ENCODE measurements around the gene PTPRG.

The PTPRG gene

DNA sequence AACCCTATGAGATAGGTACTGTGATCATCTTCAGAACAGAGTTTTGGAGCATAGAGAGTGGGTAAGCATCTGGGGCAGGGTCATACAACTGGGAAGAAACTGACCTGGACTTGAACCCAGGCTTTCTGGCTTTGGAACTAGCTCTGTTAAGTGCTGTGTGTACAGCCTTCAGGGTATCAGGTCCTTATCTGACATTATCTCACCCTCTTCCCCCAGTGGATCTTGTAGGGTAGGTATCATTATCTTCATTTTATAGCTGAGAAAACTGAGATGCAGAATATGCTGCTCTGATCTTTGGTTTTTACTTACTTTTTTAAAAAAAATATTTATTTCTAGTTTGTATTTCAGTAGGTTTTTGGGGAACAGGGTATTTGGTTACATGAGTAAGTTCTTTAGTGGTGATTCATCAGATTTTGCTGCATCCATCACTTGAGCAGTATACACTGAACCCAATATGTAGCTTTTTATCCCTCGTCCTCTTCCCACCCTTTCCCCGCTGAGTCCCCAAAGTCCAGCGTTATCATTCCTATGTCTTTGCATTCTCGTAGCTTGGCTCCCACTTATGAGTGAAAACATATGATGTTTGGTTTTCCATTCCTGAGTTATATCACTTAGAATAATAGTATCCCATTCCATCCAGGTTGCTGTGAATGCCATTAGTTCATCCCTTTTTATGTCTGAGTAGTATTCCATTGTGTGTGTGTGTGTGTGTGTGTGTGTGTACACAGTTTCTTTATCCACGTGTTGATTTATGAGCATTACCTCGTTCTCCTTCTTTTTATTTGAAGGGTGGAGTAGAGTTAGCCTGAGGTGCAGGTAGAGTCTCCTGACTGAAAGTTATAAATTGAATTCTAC lies 271.2 kb downstream of the PTPRG start:
- DNase-seq, result no peak

DNA sequence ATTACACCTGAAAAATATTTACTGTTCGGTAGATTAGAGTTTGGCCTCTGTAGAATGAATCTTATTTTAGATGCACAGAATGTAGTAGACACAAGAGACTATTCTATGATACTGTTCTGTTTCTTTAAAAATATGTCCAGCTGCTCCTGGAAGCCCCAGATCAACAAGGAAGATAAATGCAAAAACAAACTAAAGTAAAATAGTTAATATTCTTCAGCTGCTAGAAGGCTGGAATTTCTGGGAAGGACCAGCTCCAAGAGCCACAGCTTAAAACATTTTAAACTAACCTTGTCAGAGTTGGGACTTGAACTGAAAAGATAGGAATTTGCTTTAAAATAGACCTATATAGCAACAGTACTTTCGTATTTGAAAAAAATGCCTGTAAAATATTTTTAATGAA lies 277.9 kb downstream of the PTPRG start:
- no peak for DNase-seq

DNA sequence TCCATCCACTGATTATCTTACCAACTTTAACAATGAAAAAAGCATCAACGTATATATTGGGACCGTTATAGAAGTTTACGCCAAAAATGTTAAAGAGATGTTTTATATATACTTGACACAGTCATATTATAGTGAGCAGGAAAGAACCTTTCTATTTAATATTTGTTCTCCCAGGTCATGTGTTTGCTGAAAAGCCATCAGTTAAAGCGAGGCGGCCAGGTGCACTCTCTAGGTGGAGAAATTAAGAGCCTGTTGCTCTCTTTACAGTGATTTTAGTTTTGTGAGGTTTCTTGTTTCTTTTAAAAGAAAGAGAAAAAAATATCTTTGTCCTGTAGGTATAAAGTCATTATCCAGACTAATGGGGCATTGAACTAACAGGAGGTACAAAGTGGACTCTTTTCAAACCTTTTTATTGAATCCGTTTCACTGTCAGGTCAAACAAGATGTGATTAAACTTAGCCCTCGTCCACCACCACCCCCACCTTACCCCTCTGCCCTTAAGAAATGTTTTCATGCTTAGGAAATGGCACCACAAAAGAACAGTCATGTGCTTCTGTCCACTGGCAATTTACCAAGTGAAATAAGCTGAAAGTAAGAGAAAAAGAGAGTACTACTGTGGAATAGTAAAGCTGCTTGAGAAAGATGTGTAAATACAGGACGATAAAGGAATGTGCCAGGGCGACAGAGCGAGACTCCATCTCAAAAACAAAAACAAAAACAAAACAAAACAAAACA lies 279.9 kb downstream of the PTPRG start:
- DNase-seq, result no peak

DNA sequence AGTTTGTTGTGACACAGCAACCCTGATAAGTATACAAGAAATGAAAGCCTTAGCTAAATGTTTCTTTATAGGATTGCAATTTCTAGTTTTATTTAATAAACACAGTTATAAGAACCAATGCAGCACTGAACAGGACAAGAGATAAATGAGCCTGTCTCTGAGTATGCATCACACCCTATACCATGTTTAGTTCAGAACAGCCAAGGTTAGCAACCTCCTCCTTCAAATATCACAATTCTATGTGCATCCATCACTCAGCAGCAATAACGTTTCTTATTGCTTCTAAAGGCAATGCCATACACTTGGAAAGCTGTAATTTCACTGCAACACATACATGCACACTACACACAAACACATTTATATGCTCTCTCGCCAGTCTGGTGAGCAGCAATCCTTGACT lies 280.6 kb downstream of the PTPRG start:
- DNase-seq, result no peak

DNA sequence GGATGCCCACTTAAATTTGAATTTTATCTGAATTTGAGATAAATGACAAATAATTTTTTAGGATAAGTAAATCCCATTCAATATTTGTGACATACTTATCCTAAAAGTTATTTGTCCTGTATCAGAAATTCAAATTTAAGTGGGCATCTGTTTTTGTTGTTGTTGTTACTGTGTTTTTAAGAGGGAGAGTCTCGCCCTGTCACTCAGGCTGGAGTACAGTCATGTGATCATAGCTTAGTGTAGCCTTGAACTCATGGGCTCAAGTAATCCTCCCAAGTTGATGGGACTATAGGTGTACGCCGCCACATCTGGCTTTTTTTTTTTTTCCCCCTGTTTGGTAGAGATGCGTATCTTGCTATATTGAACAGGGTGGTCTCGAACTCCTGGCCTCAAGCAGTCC lies 283.0 kb downstream of the PTPRG start:
- no peak for DNase-seq

DNA sequence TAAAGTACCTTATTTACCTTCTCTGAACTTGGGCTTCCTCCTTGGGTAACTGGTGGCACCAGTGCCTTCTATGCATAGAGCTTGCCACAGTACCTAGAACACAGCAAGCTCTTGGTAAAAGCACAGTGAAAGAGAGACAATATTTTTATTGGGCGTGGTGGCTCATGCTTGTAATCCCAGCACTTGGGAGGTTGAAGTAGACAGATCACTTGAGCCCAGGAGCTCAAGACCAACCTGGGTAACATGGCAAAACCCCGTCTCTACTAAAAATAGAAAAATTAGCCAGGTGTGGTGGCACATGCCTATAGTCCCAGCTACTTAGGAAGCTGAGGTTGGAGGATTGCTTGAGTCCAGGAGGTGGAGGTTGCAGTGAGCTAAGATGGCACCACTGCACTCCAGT lies 285.1 kb downstream of the PTPRG start:
- DNase-seq, result no peak

DNA sequence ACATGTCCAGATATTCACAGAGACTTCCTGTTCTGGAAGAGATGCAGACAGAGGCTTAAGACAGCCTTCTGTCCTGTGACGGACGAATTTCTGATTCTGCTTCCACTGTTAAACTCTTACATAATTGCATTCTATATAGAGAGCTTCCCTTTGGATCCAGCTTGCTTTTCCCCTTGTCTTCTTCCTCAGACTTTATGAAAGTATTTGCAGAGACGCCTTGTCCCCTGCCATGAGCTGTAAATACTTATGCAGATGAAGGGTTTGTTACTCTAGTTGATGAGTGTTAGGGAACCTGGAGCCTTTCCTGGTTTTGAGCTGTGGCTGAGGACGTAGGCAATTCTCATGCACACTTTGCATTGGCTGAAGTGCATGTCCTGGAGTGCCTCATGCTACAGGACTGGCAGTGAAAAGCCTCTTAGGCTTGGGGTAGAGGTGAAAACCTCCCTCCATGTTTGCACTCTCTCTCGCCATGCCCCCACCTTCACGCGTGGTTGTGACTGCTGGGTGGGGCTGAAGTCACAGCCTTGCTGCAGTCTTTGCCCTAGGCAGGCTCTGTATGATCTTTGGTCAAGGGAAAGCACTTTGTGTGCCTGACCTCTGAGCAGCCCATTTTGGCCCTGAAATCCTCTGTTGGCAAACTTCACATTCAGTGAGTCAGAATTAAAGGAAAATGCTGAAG lies 286.6 kb downstream of the PTPRG start:
- peak; percentile 78 for DNase-seq

DNA sequence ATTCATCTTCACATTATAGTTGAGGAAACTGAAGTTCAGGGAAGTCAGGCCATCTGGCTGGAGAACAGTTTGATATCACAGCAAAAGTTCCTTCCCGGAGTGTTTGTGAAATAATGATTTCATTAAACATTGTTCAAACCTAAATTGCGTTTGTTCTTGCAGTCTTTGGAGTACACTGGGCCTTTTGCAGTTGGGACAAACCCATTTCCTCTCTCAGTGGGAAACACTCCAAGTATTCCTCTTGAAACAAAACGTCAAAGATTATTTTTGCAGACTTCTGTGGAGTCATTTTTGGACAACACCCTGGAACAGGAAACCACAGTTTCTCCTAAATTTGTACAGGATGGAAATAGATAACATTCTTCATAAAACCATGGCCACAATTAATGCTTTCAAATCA lies 287.5 kb downstream of the PTPRG start:
- DNase-seq, result peak; percentile 57

DNA sequence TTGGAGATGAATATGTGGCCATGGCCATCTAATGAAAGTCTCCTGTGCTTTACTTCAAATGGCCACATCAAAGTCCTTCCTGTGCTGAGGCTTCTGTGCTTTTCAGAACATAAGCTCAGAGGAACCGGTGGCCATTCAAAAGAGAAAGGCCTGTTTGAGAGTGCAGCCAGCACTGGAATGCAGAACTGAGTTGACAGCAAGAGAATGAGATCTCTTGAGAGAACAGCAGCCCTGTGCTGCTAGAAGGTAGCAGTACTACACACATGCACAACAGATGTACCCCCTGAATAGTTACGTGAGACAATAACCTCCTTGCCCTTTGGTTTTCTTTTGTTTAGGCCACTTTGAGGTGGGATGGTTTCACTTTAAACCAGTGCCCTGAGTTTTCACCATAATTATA lies 292.5 kb downstream of the PTPRG start:
- DNase-seq, result no peak

DNA sequence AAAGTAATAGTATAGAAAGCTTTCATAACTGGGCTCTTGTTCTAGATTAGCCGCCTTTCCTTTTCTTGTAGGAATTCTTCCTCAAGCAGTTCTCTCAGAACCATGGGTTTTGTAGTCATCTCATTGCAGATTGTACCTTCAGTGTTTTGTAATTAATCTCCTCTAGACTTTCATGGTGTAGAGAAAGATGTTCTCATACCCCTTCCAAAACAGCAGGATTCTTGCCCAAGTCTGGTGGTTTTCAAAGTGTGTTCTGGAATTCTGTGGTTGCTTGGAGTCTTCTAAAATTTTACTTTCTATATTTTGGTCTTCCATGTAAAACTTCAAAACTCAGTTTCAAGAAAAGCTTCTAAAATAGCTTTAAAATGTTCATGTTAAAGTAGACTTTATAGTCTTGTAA lies 293.8 kb downstream of the PTPRG start:
- no peak for DNase-seq

DNA sequence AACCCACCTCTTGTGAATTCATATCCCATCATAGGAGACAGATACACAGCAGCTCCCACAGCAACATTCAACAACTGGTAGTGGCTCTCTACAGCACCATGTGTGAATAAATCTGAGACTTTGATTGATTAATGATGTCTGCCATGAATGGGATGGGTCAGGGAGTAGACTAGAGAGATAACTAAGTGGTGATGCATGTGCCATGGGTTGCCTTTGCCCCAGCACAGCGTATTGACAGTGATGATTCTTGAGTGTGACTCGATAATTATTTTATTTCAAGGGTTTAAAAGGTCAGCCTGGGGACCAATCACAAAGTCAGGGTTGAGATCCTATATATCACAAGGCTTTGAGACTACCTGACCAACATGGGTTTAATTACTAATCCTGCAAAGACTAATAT lies 295.9 kb downstream of the PTPRG start:
- DNase-seq, result no peak

DNA sequence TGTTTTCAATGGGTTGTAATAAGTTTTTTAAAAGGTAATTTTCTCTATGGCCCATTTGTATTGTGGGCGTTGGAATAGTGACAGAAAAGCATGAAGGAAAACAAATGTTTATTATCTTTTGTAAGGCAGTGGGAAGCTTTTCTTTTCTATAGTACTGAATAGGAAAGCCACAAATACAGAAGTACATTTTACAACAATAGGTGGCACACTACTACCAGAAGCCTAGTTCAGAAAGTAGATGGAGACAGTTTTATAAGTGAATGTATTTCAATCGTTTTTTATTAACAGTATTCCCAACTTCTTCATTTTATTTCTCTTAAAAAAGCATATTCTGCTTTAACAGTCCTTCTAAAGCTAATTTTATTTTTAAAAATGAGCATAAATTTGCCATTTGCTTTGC lies 296.7 kb downstream of the PTPRG start:
- no peak for DNase-seq

DNA sequence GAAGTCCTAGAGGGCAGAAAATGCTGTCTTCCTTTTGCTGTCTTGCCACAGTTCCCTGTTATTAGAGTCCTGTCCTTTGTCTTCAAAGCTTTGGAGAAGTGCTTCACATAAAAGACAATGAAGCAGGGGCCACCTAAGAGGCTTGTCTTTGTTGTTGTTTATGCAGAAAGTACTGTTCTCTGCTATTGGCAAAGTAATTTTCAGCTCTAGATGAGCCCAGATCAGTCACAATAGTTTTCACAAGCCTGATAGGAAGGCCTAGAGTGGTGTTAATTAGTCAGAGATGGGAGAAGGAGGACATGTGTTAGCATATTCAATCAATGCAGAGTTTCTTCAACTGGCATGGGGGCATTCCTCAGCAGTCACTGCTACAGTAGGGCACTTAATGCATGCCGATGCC lies 300.0 kb downstream of the PTPRG start:
- no peak for DNase-seq

DNA sequence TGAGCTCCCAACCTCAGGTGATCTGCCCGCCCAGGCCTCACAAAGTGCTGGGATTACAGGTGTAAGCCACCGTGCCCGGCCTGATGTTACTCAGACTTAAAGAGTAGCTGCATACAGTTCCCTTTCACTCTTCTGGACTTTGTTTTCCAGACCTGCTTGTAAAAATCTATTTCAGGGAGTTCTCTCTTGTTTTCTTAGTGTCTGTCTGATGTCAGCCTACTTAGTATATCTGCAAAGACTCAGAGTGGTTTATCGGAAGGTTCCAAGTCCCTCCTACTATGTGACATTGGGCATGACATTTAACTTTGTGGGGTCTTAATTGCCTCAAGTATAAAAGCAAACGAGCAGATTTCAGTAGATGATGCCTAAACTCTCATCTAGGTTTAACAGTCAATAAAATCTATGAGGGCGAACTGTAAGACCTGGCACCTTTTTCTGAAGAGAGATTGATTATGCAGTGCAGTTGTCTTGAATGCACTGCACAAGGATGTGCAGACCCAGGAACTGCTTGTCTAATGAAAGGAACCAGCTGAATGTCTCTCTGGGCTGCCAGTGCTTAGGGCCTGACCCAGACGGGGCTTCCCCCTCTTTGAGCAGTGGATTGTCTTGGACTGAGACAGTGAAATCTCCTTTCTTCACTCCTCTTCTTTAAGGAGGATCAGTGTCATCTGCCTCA lies 301.4 kb downstream of the PTPRG start:
- DNase-seq, result no peak

DNA sequence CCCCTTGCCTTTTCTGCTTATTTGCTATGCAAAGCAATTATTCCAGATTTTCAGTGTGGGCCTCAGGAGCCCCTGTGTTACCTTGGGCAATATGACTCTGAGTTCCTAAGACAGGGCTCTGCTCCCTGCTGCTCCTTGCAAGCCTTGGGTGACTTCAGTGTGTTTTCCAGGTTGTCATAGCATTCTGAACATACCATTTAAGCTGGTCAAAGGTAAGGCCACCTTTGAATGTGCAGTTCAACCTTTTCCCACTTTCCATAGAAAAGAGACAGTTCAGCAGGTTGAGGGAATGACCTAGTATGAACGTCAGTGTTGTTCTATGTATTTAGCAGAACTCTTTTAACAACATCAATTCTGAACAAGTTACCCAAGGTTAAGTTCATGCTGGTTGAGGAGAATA lies 302.2 kb downstream of the PTPRG start:
- DNase-seq, result no peak

DNA sequence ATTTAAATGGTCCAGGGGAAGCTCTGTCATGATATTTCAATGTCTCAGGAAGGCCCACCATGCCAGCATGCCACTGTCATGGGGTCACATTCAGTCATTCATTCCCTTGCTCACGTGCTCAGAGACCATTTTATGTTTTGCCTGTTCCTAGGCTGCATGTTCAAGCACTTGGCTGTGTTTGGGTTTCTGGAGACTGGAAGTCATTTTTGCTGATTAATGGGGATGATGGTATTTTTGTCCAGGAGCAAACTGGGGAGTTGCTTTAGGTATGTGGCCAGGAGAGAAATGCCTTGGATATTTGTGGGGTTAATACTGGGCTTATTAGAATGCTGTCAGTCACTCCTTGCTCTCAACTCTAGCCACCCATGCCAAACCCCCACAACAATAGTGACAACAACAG lies 303.5 kb downstream of the PTPRG start:
- DNase-seq, result no peak

DNA sequence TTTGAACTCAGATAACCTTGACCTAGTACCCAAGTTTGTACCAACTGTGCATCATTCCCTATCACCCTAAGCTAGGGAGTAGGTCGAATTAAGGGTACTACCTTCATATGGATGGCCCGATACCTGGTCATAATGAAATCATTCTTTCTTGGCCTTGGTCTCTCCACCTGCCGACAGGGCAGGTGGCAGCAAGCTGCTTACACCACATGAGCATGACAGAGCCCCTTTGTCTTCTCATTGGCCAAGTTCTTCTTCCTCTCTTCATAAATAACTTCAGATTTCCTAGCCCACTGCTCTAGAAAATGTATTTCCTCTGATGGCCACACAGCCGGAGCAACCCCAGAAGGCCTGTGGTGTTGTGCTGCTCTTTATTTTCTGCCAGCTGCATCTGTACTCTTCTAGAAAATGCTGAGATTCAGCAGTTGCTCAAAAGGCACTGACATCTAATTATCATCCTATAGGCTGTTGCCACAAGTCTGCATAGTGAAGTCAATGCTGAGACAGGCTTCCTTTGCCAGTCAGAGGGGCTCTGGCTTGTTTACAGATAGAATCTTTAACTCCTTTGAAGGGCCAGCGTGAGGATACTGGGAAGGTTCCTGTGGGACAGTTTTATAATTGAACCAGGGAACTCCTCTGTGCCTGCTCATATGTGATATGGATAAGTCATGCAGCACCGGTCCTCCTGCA lies 304.2 kb downstream of the PTPRG start:
- no peak for DNase-seq

DNA sequence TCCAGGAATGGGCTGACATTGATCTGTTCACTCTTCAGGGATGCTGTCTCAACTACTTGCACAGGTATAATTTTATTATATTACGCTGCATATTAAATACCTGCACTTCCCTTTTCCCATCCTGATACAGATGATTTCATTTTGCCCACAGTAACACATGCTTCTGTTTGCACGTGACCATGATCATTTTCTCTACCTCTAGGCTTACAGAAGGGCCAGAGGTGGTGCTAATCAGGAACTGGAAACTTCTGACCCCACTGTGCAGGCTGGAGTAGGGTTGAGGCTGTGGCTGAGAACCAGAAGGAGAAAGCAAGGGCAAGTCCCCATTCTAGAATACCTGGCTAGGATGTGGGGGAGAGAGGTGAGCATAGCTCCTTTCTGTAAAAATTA lies 304.8 kb downstream of the PTPRG start:
- no peak for DNase-seq

DNA sequence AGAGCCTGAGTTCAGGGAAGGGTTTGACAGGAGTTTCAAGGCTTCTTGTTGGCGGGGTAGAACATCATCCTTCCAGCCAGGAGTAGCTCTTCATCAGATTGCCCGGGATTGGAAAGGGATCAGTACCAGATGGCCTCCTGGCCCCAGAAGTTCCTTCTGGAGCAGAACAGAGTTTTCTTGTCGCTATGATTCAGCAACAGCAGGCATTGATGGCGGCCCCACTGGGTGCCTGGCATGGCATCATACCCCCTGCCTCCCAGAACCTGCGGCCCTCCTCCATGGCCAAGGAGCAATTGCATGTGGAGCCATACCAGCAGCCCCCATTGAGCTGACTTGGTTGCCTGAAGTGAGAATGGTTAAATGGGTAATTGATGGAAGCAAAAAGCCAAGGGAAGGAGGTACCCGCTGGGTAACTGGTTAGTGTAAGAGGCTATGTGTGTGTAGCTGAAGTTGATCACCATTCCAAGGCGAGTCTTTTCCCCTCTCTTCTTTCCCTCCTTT lies 305.6 kb downstream of the PTPRG start:
- no peak for DNase-seq

DNA sequence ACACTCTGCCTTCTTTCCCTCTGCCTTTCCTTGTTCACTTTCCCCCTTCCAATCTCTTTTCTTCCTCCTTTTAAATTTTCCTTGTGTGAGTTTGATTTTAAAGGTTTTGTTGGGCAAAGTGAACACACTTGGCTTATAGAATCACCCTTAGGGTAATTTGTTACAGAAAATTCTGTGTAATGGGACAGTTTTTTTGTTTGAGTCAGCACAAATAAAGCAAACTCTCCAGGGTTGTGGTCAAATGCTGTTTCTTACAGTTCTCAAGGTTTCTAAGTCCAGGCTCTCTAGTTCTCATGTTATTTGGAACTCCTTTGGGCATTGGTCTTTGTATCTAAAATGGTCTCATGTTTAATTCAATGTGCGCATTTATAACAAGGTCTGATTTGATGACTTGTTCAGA lies 307.1 kb downstream of the PTPRG start:
- no peak for DNase-seq

DNA sequence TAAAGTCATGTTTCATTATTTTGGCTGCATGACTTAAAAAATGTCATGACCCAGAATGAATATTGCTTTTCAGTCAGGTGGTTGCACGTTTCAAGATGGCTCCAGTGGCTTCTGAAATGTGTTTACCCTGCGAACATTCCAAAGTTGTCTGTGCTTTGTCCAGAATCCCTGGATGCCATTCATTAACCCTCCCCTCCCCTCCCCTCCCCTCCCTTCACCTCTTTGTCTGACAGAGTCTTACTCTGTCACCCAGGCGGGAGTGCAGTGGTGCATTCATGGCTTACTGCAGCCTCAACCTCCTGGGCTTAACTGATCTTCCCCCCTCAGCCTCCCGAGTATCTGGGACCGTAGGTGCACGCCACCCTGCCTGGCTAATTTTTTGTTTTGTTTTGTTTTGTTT lies 308.0 kb downstream of the PTPRG start:
- DNase-seq, result no peak

DNA sequence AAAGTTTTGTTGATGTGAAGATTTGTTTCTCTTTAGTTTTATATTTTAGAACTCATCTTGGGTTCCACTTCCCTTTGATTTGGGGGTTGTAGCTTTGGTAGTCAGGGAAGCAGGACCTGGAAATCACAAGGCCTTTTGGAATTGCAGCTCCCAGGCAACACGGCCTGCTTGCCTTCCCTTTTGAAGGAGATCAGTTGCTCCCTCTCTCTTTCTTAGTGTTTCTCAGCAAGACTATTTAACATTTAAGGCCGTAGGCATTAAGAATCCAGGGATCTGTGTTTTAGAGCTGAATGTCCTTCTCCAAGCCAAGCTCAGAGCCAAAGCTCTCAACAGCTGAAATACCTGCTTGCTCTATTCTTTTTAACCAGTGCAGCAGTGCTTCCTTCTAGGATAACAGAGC lies 310.3 kb downstream of the PTPRG start:
- no peak for DNase-seq
